OCI-LY7 (cell line): ENCODE measurements around the gene MYO9A.

ENCODE experiments used
- EZH2phosphoT487 ChIP-seq: fragments of 200-600 bp; sonication (generic); IDR thresholded peaks from 2 replicates; pipeline ENCODE4 v1.6.1; 2018; ENCODE audit warnings: low read depth, borderline replicate concordance, mild to moderate bottlenecking, mixed run types, antibody characterized with exemption, low read length, moderate library complexity, mixed read lengths
- TF ChIP-seq, protein P1 (sequence below): fragments of 200-600 bp; sonication (generic); conservative IDR thresholded peaks from 2 replicates; pipeline ENCODE4 v1.5.1; 2014; ENCODE audit warnings: mild to moderate bottlenecking, antibody characterized with exemption, low read length, moderate library complexity, mixed read lengths

DNA sequence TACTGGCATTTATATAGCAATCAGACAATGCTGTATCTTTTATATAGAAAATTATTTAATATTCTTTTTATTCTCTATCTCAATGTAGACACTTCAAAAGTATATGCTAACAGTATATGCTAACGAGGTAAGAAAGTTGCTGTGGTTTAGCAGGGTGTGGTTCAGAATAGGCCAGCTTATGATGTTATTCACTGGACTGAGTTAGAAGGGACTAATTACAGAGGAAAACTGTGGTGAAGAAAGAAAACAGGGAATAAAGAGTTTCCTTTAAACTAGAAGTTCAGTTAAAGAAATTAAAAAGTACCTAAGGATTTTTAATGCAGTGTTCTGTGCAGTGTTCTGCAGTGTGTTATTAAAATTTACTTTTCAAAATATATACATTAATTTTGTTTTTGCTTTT is 59.4 kb downstream of the MYO9A start:
- TF ChIP-seq, protein P1, sequence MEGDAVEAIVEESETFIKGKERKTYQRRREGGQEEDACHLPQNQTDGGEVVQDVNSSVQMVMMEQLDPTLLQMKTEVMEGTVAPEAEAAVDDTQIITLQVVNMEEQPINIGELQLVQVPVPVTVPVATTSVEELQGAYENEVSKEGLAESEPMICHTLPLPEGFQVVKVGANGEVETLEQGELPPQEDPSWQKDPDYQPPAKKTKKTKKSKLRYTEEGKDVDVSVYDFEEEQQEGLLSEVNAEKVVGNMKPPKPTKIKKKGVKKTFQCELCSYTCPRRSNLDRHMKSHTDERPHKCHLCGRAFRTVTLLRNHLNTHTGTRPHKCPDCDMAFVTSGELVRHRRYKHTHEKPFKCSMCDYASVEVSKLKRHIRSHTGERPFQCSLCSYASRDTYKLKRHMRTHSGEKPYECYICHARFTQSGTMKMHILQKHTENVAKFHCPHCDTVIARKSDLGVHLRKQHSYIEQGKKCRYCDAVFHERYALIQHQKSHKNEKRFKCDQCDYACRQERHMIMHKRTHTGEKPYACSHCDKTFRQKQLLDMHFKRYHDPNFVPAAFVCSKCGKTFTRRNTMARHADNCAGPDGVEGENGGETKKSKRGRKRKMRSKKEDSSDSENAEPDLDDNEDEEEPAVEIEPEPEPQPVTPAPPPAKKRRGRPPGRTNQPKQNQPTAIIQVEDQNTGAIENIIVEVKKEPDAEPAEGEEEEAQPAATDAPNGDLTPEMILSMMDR = no peak
- no peak for TF ChIP-seq EZH2phosphoT487
